ENCODE data around the gene SNRNP40.

GRCh38 chr1:31315902-31316301 is 19.3 kb upstream of the SNRNP40 start:
- TF ChIP-seq CTCF (IDR thresholded peaks at IDR 0.05; ENCODE audit: low read depth, low read length, missing input control) = no peak
- TF ChIP-seq HNF4G (IDR thresholded peaks at IDR 0.05) = no peak
- no peak for TF ChIP-seq GABPA (IDR thresholded peaks at IDR 0.05 in 1 of 2, conservative IDR thresholded peaks at IDR 0.05 in 1 of 2)
- no peak for TF ChIP-seq RAD21 (IDR thresholded peaks at IDR 0.05)
- no peak for TF ChIP-seq EGR1 (IDR thresholded peaks at IDR 0.05; ENCODE audit: low read depth in 2 of 2)
- TF ChIP-seq, protein P1, sequence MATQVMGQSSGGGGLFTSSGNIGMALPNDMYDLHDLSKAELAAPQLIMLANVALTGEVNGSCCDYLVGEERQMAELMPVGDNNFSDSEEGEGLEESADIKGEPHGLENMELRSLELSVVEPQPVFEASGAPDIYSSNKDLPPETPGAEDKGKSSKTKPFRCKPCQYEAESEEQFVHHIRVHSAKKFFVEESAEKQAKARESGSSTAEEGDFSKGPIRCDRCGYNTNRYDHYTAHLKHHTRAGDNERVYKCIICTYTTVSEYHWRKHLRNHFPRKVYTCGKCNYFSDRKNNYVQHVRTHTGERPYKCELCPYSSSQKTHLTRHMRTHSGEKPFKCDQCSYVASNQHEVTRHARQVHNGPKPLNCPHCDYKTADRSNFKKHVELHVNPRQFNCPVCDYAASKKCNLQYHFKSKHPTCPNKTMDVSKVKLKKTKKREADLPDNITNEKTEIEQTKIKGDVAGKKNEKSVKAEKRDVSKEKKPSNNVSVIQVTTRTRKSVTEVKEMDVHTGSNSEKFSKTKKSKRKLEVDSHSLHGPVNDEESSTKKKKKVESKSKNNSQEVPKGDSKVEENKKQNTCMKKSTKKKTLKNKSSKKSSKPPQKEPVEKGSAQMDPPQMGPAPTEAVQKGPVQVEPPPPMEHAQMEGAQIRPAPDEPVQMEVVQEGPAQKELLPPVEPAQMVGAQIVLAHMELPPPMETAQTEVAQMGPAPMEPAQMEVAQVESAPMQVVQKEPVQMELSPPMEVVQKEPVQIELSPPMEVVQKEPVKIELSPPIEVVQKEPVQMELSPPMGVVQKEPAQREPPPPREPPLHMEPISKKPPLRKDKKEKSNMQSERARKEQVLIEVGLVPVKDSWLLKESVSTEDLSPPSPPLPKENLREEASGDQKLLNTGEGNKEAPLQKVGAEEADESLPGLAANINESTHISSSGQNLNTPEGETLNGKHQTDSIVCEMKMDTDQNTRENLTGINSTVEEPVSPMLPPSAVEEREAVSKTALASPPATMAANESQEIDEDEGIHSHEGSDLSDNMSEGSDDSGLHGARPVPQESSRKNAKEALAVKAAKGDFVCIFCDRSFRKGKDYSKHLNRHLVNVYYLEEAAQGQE (IDR thresholded peaks at IDR 0.05) = no peak
- no peak for TF ChIP-seq MAX (IDR thresholded peaks at IDR 0.05)
- TF ChIP-seq TAF1 (conservative IDR thresholded peaks at IDR 0.05) = no peak
- TF ChIP-seq NR2F2 (IDR thresholded peaks at IDR 0.05) = no peak
- no peak for TF ChIP-seq ATF3 (IDR thresholded peaks at IDR 0.05)
